ENCODE measurements around the gene PUM2.

GRCh38 chr2:20370191-20370590 is 19.5 kb upstream of the PUM2 start:
- TF ChIP-seq POLR2A (IDR thresholded peaks at IDR 0.05; ENCODE audit: low read length) (no peak), GATA1 (IDR thresholded peaks at IDR 0.05; ENCODE audit: low read depth, low read length) (no peak)

All from erythroblast (primary cell).